Left lung (tissue), 10 donors: ENCODE measurements around the gene ZNF207. TPM values are rescaled to one million over a fixed set of nuclear protein-coding genes. Genes with fewer than 3 reads are reported as not detected.
"Not testable (repeated sequence)": the region's sequence is repeated elsewhere in the genome, so short reads cannot be mapped to it uniquely, and the experiment has no call there.

Experiments
- ATAC-seq: fragments of 200-7000 bp; cut with Tn5 transposase; one replicate; pipeline ENCODE4 v1.9.1; 2020; ENCODE audit warnings: moderate library complexity
- DNase-seq, 4 donors: peaks; one replicate each; pipeline ENCODE4 v3.0.0-alpha.2; 2013 to 2020
- H3K27ac ChIP-seq, 2 donors: fragments of 200-600 bp; sonication (generic) in 1 of 2; one replicate each; pipeline versions ENCODE4 v1.5.0 to v1.8.0; 2020 to 2021
- H3K27me3 ChIP-seq, 2 donors: fragments of 200-600 bp; sonication (generic) in 1 of 2; one replicate each; pipeline versions ENCODE4 v1.5.0 to v1.8.0; 2020 to 2021
- H3K36me3 ChIP-seq, 2 donors: fragments of 200-600 bp; sonication (generic) in 1 of 2; one replicate each; pipeline versions ENCODE4 v1.5.0 to v1.8.0; 2020 to 2021
- H3K4me1 ChIP-seq, 2 donors: fragments of 200-600 bp; one replicate each; pipeline ENCODE4 v1.8.0; 2021
- H3K4me3 ChIP-seq, 2 donors: fragments of 200-600 bp; sonication (generic) in 1 of 2; one replicate each; pipeline versions ENCODE4 v1.5.0 to v1.8.0; 2020 to 2021; ENCODE audit warnings: mild to moderate bottlenecking in 1 of 2
- H3K9me3 ChIP-seq, 2 donors: fragments of 200-600 bp; sonication (generic) in 1 of 2; one replicate each; pipeline versions ENCODE4 v1.5.0 to v1.8.0; 2020 to 2021
- intact Hi-C, 2 donors: fragments of 100-400 bp; cut with DNase I; formaldehyde crosslinking; loops; one replicate each; pipeline versions ENCODE4 v1.11.2 to v1.14.2; 2022
- microRNA-seq, 2 donors: library from miRNA; unstranded; fragments of <30 nt; microRNA quantifications; one replicate each; pipeline ENCODE4, GENCODE V29; 2019
- polyA plus RNA-seq, 6 donors: library from polyadenylated mRNA; unstranded; fragments of 120-200 nt; gene quantifications; one replicate each; pipeline ENCODE4 v1.2.1, GENCODE V29; 2013; ENCODE audit not compliant: insufficient read length in 6 of 6
- total RNA-seq, 2 donors: library from RNA; stranded (reverse); fragmentation: NEBNext Ultra II Directional; extraction: Animal tissue kit (Norgen Biotek cat#: 25700); gene quantifications; one replicate each; pipeline ENCODE4 v1.2.1, GENCODE V29; 2021
- TF ChIP-seq, protein P1 (sequence below), 2 donors: fragments of 200-600 bp; sonication (generic) in 1 of 2; IDR thresholded peaks; one replicate each; pipeline versions ENCODE4 v1.5.0 to v1.8.0; 2021; ENCODE audit warnings: antibody characterized with exemption in 2 of 2
- donor health status: DM: no; HTN: yes; CAD: no.
- donor health status: DM: no; HTN: no; CAD: no.

Gene ZNF207
- total and polyA plus RNA-seq, 8 donors, result 130 to 319 (median 251) TPM

DNA sequence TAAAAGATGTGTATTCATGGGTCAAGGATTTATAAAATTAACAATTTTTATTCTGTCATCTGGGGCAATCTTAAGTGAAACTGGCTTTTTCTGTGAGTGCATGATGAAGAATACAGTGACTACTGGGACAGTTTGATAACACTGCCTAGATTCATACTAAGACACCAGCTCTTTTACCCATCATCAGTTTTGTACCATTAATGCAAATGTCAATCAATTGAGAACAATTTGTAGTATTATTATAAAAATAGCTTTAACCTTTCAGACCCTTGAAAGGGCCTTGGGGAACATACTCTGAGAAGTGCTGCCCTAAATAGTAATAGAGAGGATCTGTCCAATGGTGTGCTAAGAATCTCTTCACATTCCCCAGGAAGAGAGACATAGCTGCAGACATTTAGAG, 49.0 kb downstream of the ZNF207 start:
- Histone ChIP-seq H3K4me1 (no peaks in the 10 kb centered on the region), H3K4me3 (no peak overlapping the region), H3K27ac (no peak overlapping the region), H3K36me3 (no peaks in the 10 kb centered on the region), H3K27me3 (no peaks in the 10 kb centered on the region), H3K9me3 (no peaks in the 10 kb centered on the region)
- intact Hi-C loops, result no loop called here
- DNase-seq (no peak), ATAC-seq (no peak)
- TF ChIP-seq, protein P1, sequence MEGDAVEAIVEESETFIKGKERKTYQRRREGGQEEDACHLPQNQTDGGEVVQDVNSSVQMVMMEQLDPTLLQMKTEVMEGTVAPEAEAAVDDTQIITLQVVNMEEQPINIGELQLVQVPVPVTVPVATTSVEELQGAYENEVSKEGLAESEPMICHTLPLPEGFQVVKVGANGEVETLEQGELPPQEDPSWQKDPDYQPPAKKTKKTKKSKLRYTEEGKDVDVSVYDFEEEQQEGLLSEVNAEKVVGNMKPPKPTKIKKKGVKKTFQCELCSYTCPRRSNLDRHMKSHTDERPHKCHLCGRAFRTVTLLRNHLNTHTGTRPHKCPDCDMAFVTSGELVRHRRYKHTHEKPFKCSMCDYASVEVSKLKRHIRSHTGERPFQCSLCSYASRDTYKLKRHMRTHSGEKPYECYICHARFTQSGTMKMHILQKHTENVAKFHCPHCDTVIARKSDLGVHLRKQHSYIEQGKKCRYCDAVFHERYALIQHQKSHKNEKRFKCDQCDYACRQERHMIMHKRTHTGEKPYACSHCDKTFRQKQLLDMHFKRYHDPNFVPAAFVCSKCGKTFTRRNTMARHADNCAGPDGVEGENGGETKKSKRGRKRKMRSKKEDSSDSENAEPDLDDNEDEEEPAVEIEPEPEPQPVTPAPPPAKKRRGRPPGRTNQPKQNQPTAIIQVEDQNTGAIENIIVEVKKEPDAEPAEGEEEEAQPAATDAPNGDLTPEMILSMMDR (IDR thresholded peaks at IDR 0.05), result no peak

DNA sequence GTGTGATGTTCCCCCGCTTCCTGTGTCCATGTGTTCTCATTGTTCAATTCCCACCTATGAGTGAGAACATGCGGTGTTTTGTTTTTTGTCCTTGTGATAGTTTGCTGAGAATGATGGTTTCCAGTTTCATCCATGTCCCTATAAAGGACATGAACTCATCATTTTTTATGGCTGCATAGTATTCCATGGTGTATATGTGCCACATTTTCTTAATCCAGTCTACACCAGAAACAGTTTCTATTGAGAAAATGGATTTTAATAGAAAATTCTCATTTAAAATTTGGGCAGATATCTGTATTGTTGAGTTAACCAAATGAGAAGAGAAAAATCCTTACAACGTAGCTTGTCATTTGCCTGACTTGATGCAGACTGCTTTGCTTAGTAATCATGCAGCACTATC, 60.1 kb downstream of the ZNF207 start:
- H3K27me3 ChIP-seq, H3K36me3 ChIP-seq, DNase-seq, ATAC-seq, H3K27ac ChIP-seq, H3K4me1 ChIP-seq, H3K9me3 ChIP-seq, intact Hi-C loops, H3K4me3 ChIP-seq: not testable (repeated sequence)

DNA sequence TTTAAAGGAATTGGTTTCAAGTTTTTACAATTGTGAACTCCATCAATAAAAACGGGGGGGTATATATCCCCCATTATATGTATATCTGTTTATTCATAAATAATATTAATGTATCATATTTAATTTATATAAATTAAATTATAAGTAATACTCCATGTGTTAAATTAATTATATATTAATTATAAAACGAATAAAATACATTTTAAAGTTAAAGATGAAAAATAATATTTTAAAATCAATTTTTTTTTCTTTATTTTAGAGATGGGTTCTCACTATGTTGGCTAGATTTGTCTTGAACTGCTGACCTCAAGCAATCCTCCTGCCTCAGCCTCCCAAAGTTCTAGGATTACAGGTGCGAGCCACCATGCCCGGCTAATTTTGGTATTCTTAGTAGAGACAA, 76.9 kb downstream of the ZNF207 start:
- H3K27me3 ChIP-seq, result no peaks in the 10 kb centered on the region
- no peak overlapping the region for H3K27ac ChIP-seq
- no peaks in the 10 kb centered on the region for H3K4me1 ChIP-seq
- DNase-seq (no peak), ATAC-seq (no peak)
- no peak overlapping the region for H3K4me3 ChIP-seq
- peaks cover 0 to 10% of the 10 kb centered on the region in 2 donors for H3K9me3 ChIP-seq
- intact Hi-C loops, result no loop called here
- no peaks in the 10 kb centered on the region for H3K36me3 ChIP-seq
- TF ChIP-seq, protein P1 (IDR thresholded peaks at IDR 0.05), result no peak

DNA sequence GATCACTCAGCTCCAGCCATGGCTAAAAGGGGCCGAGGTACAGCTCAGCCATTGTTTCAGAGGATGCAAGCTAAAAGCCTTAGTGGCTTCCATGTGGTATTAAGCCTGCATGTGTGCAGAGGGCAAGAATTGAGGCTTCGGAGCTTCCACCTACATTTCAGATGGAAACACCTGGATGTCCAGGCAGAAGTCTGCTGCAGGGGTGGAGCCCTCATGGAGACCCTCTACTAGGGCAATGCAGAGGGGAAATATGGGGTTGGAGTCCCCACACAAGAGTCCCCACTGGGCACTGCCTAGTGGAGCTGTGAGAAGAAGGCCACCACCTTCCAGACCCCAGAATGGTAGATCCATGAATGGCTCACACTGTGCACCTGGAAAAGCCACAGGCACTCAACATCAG, 79.6 kb downstream of the ZNF207 start:
- Histone ChIP-seq H3K36me3 (no peaks in the 10 kb centered on the region), H3K27ac (no peak overlapping the region), H3K4me1 (no peaks in the 10 kb centered on the region), H3K27me3 (no peaks in the 10 kb centered on the region), H3K4me3 (no peak overlapping the region), H3K9me3 (peaks cover 0 to 10% of the 10 kb centered on the region in 2 donors)
- DNase-seq (no peak), ATAC-seq (no peak)
- TF ChIP-seq, protein P1 (IDR thresholded peaks at IDR 0.05), result no peak
- intact Hi-C loops, result no loop called here

Small RNA genes lying within 50 kb of the gene (microRNA-seq; reads per million reads assigned to microRNA genes)
- gene MIR632, result 0 to 0.41 reads per million in 2 donors

Other genes with a start within 250 kb of the ZNF207 start
- 10 to 100 TPM; 37.9 to 40.8 TPM for gene RHOT1, start 207.7 kb upstream of the ZNF207 start, total RNA-seq
- 10 to 100 TPM; 56.9 to 65.6 (median 61.4) TPM for gene RHOT1, start 207.7 kb upstream of the ZNF207 start, polyA plus RNA-seq
- under 1 TPM; 0.26 to 0.38 TPM for gene RHBDL3, start 84.3 kb upstream of the ZNF207 start, total RNA-seq
- gene RHBDL3, start 84.3 kb upstream of the ZNF207 start, polyA plus RNA-seq, result 1 to 10 TPM; 1.2 to 2.2 (median 1.7) TPM
- gene C17orf75, start 8.0 kb upstream of the ZNF207 start, total RNA-seq, result 10 to 100 TPM; 14.0 to 14.3 TPM
- gene C17orf75, start 8.0 kb upstream of the ZNF207 start, polyA plus RNA-seq, result 10 to 100 TPM; 32.1 to 40.9 (median 35.1) TPM
- 100 to 1,000 TPM in 1 of 2 donors, 10 to 100 TPM in 1; 67.4 to 115 TPM for gene PSMD11, start 94.4 kb downstream of the ZNF207 start, total RNA-seq
- gene PSMD11, start 94.4 kb downstream of the ZNF207 start, polyA plus RNA-seq, result 10 to 100 TPM; 73.8 to 88.1 (median 82.8) TPM
- gene CDK5R1, start 136.8 kb downstream of the ZNF207 start, total RNA-seq, result 1 to 10 TPM; 1.3 to 1.5 TPM
- 1 to 10 TPM; 3.1 to 5.0 (median 4.2) TPM for gene CDK5R1, start 136.8 kb downstream of the ZNF207 start, polyA plus RNA-seq